Uterus (tissue), 4 donors: ENCODE measurements around the gene THAP9. TPM values are rescaled to one million over a fixed set of nuclear protein-coding genes. Genes with fewer than 3 reads are reported as not detected.

Experiments used
- DNase-seq, 2 donors: peaks; one replicate each; pipeline ENCODE4 v3.0.0-alpha.2; 2019 to 2020
- H3K27ac ChIP-seq, 2 donors: fragments of 200-600 bp; sonication (generic); 1 replicate in 1 of 2; 2 replicates in 1 of 2; pipeline ENCODE4 v1.5.1; 2016 to 2018
- H3K27me3 ChIP-seq, 2 donors: fragments of 200-600 bp; sonication (generic); one replicate each; pipeline ENCODE4 v1.5.1; 2018 to 2019; ENCODE audit warnings: control low read depth in 1 of 2
- H3K36me3 ChIP-seq, 2 donors: fragments of 200-600 bp; sonication (generic); one replicate each; pipeline ENCODE4 v1.5.1; 2019; ENCODE audit warnings: control low read depth in 1 of 2
- H3K4me1 ChIP-seq, 2 donors: fragments of 200-600 bp; sonication (generic); one replicate each; pipeline ENCODE4 v1.5.1; 2018 to 2019; ENCODE audit warnings: control low read depth in 1 of 2
- H3K4me3 ChIP-seq, 2 donors: fragments of 200-600 bp; sonication (generic); 1 replicate in 1 of 2; 2 replicates in 1 of 2; pipeline ENCODE4 v1.5.1; 2018 to 2019; ENCODE audit warnings: mild to moderate bottlenecking in 1 of 2
- H3K9me3 ChIP-seq, 2 donors: fragments of 200-600 bp; sonication (generic); one replicate each; pipeline ENCODE4 v1.5.1; 2019; ENCODE audit warnings: control low read depth in 1 of 2
- CTCF ChIP-seq, 4 experiments: fragments of 200-600 bp in 2 of 4; fragments of 450-650 bp in 2 of 4; sonication (generic) in 2 of 4; IDR thresholded peaks; one replicate each; pipeline ENCODE4 v1.5.1; 2016 to 2019; ENCODE audit warnings: antibody characterized with exemption in 4 of 4, mild to moderate bottlenecking in 2 of 4, moderate library complexity in 1 of 4
- POLR2A ChIP-seq, 2 donors: fragments of 450-650 bp; IDR thresholded peaks; one replicate each; pipeline ENCODE4 v1.6.1; 2016; ENCODE audit warnings: antibody characterized with exemption in 2 of 2, mild to moderate bottlenecking in 1 of 2, moderate library complexity in 1 of 2
- intact Hi-C: fragments of 100-400 bp; cut with DNase I; formaldehyde crosslinking; loops from one replicate; pipeline ENCODE4 v1.15.1; 2023; ENCODE audit warnings: low total_unique reads
- total RNA-seq, 4 donors: library from RNA; depleted of rRNA in 3 of 4; stranded (reverse); fragments of >200 nt in 3 of 4; gene quantifications; one replicate each; pipeline versions ENCODE4 v1.1.0 to v1.2.4, GENCODE V29; 2014 to 2023
- donor health status: DM: yes; HTN: yes; CAD: no.

THAP9 gene
- total RNA-seq, 4 donors from 2014 or later, result 2.3 to 26.9 (median 6.5) TPM

GRCh38 chr4:82898322-82899243, 2.0 kb upstream of the THAP9 start:
- TF ChIP-seq POLR2A (IDR thresholded peaks at IDR 0.05) (no peak), CTCF (IDR thresholded peaks at IDR 0.05) (peak in 2 of 4 experiments; percentile 18)
- no peak for DNase-seq
- intact Hi-C loops, result no loop called here
- H3K9me3 ChIP-seq, result no peaks in the 10 kb centered on the region
- no peaks in the 10 kb centered on the region for H3K27me3 ChIP-seq
- peaks cover 0 to 4% of the 10 kb centered on the region in 2 donors for H3K4me1 ChIP-seq
- peak overlapping the region; percentile 97 to 99 for H3K27ac ChIP-seq
- no peaks in the 10 kb centered on the region for H3K36me3 ChIP-seq
- peak overlapping the region; percentile 68 to 76 for H3K4me3 ChIP-seq

- Histone ChIP-seq H3K27me3 (no peaks in the 10 kb centered on the region), H3K36me3 (no peaks in the 10 kb centered on the region), H3K4me1 (peaks cover 0 to 4% of the 10 kb centered on the region in 2 donors), H3K27ac (peak overlapping the region; percentile 97 to 99), H3K4me3 (peak overlapping the region; percentile 68 to 76), H3K9me3 (no peaks in the 10 kb centered on the region)
- no peak for TF ChIP-seq POLR2A (IDR thresholded peaks at IDR 0.05)
- no peak for TF ChIP-seq CTCF (IDR thresholded peaks at IDR 0.05)
- intact Hi-C loops, result loop anchor here (5.0 kb wide), 1 partner anchor 113 kb away; the partner anchor contains the start of gene LIN54
- no peak for DNase-seq
Observed at GRCh38 chr4:82899374-82900065, 1.0 kb upstream of the THAP9 start.

GRCh38 chr4:82900066-82900410, 497 bp upstream of the THAP9 start:
- Histone ChIP-seq H3K27me3 (no peaks in the 10 kb centered on the region), H3K9me3 (no peaks in the 10 kb centered on the region), H3K27ac (peak overlapping the region; percentile 97 to 99), H3K4me3 (peak overlapping the region; percentile 68 to 76), H3K36me3 (no peaks in the 10 kb centered on the region), H3K4me1 (peaks cover 0 to 4% of the 10 kb centered on the region in 2 donors)
- intact Hi-C loops, result loop anchor here (5.0 kb wide), 1 partner anchor 112 kb away; the partner anchor contains the start of gene LIN54
- TF ChIP-seq POLR2A (IDR thresholded peaks at IDR 0.05) (no peak), CTCF (IDR thresholded peaks at IDR 0.05) (no peak)
- DNase-seq, result no peak

- DNase-seq, result no peak
- Histone ChIP-seq H3K4me1 (peaks cover 0 to 4% of the 10 kb centered on the region in 2 donors), H3K4me3 (peak overlapping the region; percentile 68 to 76), H3K27ac (peak overlapping the region; percentile 97 to 99), H3K9me3 (no peaks in the 10 kb centered on the region), H3K36me3 (no peaks in the 10 kb centered on the region), H3K27me3 (no peaks in the 10 kb centered on the region)
- intact Hi-C loops, result loop anchor here (5.0 kb wide), 1 partner anchor 111 kb away; the partner anchor contains the start of gene LIN54
- no peak for TF ChIP-seq CTCF (IDR thresholded peaks at IDR 0.05)
- TF ChIP-seq POLR2A (IDR thresholded peaks at IDR 0.05), result no peak
Observed at GRCh38 chr4:82901183-82901718, 716 bp downstream of the THAP9 start.
